ENCODE measurements around the gene DNHD1. TPM values are rescaled to one million over a fixed set of nuclear protein-coding genes. Genes with fewer than 3 reads are reported as not detected.
A peak's percentile ranks its signal among the peaks of the same experiment; 100 is the strongest.

The DNHD1 gene
- total and polyA plus RNA-seq, 2 of the 13 experiments (the other 11 are each of a cell fraction or from before 2014, with no cell fraction given) = 2.7 to 9.3 TPM

DNA sequence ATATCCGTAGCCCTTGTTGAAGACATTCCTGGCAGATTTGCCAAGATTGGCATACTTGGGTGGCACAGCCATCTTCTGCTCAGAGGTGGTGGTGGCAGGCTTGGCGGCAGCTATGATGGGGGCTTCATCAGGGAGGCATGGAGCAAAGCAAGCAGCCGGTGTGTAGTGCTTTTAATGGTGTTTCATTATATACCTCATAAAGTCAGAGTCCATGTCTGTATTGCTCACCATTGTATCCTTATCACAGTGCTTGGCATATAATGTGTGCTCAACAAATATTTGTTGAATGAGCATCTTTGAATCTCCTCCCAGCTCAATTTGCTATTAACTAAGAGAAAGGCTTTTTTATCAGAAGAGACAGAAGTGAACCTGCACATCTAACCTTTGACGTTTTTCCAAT lies 7.8 kb upstream of the DNHD1 start (continued):
- TF ChIP-seq, protein P1, sequence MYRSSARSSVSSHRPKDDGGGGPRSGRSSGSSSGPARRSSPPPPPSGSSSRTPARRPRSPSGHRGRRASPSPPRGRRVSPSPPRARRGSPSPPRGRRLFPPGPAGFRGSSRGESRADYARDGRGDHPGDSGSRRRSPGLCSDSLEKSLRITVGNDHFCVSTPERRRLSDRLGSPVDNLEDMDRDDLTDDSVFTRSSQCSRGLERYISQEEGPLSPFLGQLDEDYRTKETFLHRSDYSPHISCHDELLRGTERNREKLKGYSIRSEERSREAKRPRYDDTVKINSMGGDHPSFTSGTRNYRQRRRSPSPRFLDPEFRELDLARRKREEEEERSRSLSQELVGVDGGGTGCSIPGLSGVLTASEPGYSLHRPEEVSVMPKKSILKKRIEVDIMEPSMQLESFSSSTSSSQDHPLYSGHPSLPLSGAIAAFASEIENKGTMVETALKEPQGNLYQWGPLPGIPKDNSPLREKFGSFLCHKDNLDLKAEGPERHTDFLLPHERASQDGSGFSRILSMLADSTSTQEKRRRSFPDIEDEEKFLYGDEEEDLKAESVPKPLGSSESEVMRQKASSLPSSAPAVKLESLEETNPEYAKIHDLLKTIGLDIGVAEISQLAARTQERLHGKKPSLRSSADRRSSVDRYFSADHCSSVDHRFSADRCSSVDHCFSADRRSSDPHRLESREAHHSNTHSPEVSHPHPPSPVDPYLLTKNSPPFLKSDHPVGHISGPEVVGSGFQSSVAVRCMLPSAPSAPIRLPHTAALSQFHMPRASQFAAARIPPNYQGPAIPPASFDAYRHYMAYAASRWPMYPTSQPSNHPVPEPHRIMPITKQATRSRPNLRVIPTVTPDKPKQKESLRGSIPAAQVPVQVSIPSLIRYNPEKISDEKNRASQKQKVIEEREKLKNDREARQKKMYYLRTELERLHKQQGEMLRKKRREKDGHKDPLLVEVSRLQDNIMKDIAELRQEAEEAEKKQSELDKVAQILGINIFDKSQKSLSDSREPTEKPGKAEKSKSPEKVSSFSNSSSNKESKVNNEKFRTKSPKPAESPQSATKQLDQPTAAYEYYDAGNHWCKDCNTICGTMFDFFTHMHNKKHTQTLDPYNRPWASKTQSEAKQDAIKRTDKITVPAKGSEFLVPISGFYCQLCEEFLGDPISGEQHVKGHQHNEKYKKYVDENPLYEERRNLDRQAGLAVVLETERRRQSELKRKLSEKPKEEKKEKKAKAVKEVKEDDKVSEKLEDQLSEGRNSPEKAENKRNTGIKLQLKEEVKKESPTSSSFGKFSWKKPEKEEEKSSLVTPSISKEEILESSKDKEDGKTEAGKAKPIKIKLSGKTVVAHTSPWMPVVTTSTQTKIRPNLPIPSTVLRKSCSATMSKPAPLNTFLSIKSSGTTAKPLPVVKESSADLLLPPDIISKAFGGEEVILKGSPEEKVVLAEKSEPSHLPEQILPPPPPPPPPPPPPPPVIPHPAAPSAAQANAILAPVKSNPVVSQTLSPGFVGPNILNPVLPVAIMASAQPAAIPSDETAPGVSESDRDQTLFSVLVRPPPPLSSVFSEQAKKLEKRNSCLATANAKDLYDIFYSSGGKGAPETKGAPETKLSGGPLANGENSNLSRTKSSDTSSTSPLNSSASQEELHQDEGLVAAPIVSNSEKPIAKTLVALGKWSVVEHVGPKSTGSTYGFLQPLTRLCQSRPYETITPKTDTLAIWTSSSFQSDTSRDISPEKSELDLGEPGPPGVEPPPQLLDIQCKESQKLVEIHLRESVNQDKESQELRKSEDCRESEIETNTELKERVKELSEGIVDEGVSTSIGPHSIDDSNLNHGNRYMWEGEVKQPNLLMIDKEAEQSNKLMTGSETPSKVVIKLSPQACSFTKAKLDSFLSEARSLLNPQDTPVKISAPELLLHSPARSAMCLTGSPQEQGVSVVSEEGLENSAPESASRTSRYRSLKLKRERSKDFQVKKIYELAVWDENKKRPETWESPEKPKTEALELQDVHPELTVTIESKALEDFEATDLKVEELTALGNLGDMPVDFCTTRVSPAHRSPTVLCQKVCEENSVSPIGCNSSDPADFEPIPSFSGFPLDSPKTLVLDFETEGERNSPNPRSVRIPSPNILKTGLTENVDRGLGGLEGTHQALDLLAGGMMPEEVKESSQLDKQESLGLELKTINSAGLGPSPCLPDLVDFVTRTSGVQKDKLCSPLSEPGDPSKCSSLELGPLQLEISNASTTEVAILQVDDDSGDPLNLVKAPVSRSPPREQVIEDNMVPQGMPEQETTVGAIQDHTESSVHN (CRISPR knock-in tag; IDR thresholded peaks at IDR 0.05) = no peak
- TF ChIP-seq, protein P2, sequence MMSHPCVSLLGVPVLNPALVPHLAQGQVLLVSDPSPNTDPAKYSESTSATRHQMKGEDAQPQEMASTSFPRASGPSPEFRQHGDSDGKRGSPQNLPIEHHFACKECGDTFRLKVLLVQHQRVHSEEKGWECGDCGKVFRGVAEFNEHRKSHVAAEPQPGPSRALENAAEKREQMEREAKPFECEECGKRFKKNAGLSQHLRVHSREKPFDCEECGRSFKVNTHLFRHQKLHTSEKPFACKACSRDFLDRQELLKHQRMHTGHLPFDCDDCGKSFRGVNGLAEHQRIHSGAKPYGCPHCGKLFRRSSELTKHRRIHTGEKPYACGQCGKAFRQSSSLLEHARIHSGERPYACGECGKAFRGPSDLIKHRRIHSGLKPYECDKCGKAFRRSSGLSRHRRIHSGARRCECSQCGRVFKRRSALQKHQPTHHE (CRISPR knock-in tag; IDR thresholded peaks at IDR 0.05; ENCODE audit: borderline replicate concordance) = no peak
- TF ChIP-seq XRCC5 (optimal IDR thresholded peaks at IDR 0.05; ENCODE audit: low read length) = peak; percentile 12
- no peak for TF ChIP-seq PCBP1 (IDR thresholded peaks at IDR 0.05; ENCODE audit: borderline replicate concordance, low read depth, low read length)
- no peak for TF ChIP-seq FOSL1 (CRISPR knock-in tag; IDR thresholded peaks at IDR 0.05; ENCODE audit: borderline replicate concordance)
- TF ChIP-seq, protein P3, sequence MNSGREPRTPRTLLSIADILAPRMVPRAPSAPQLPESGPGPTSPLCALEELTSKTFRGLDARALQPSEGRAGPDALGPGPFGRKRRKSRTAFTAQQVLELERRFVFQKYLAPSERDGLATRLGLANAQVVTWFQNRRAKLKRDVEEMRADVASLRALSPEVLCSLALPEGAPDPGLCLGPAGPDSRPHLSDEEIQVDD (CRISPR knock-in tag; IDR thresholded peaks at IDR 0.05; ENCODE audit: borderline replicate concordance) = no peak
- no peak for TF ChIP-seq YY1 (IDR thresholded peaks at IDR 0.05; ENCODE audit: insufficient read depth, insufficient replicate concordance, low read depth, low read length)
- TF ChIP-seq HES4 (CRISPR knock-in tag; IDR thresholded peaks at IDR 0.05; ENCODE audit: borderline replicate concordance) = no peak
- no peak for TF ChIP-seq PBX3 (CRISPR knock-in tag; IDR thresholded peaks at IDR 0.05; ENCODE audit: borderline replicate concordance)
- TF ChIP-seq KAT8 (CRISPR knock-in tag; IDR thresholded peaks at IDR 0.05) = 0 out of 2 replicates have a peak, but pooled peaks have one; percentile 14
- TF ChIP-seq KDM6A (CRISPR knock-in tag; IDR thresholded peaks at IDR 0.05; ENCODE audit: low read depth) = no peak
- TF ChIP-seq, protein P4, sequence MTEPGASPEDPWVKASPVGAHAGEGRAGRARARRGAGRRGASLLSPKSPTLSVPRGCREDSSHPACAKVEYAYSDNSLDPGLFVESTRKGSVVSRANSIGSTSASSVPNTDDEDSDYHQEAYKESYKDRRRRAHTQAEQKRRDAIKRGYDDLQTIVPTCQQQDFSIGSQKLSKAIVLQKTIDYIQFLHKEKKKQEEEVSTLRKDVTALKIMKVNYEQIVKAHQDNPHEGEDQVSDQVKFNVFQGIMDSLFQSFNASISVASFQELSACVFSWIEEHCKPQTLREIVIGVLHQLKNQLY (CRISPR knock-in tag; IDR thresholded peaks at IDR 0.05) = no peak
- TF ChIP-seq ZNF337 (CRISPR knock-in tag; IDR thresholded peaks at IDR 0.05; ENCODE audit: borderline replicate concordance, low read depth) = no peak
- TF ChIP-seq NKX3-1 (CRISPR knock-in tag; IDR thresholded peaks at IDR 0.05) = no peak
- no peak for TF ChIP-seq ZNF333 (CRISPR knock-in tag; IDR thresholded peaks at IDR 0.05; ENCODE audit: borderline replicate concordance)
- no peak for TF ChIP-seq YEATS4 (CRISPR knock-in tag; IDR thresholded peaks at IDR 0.05; ENCODE audit: borderline replicate concordance)
- TF ChIP-seq WIZ (CRISPR knock-in tag; IDR thresholded peaks at IDR 0.05) = no peak
- no peak for TF ChIP-seq KLF16 (CRISPR knock-in tag; IDR thresholded peaks at IDR 0.05)

Data from HepG2 (cell line).